GM12878 (cell line): ENCODE data around the gene KIDINS220. TPM values are rescaled to one million over a fixed set of nuclear protein-coding genes. Genes with fewer than 3 reads are reported as not detected.

Experiments used
- ATAC-seq: fragments of 200-7000 bp; cut with Tn5 transposase; 3 replicates; pipeline ENCODE4 v1.9.1; 2020; ENCODE audit warnings: mild to moderate bottlenecking, moderate library complexity
- BruUV-seq: library from RNA; stranded (reverse); fragments of 400-500 nt; replicated peaks from 2 replicates; lab custom pipeline; 2021; lab: Mats Ljungman, UMichigan
- CTCF ChIA-PET: fragments of 300-600 bp; sonication (Branson Sonifier 250); formaldehyde crosslinking; extraction: SDS; loops from one replicate; lab custom pipeline; 2021; ENCODE audit warnings: inconsistent platforms; lab: Yijun Ruan, JAX
- POLR2A ChIA-PET: fragments of 350-600 bp; formaldehyde crosslinking; extraction: SDS; loops from one replicate; lab custom pipeline; 2021; ENCODE audit warnings: inconsistent platforms; lab: Charles Lee
- RAD21 ChIA-PET: fragments of 300-600 bp; sonication (Branson Sonifier 250); formaldehyde crosslinking; loops from one replicate; lab custom pipeline; 2023; ENCODE audit warnings: antibody characterized with exemption; ENCODE audit not compliant: unreplicated experiment; lab: Charles Lee
- SMC1A ChIA-PET: fragments of 300-600 bp; sonication (Branson Sonifier 250); formaldehyde crosslinking; loops from one replicate; lab custom pipeline; 2023; ENCODE audit not compliant: unreplicated experiment, uncharacterized antibody; lab: Charles Lee
- DNase-seq: peaks from one replicate; pipeline ENCODE4 v3.0.0-alpha.2; 2011; ENCODE audit warnings: low read depth, low spot score
- FAIRE-seq: peaks from 3 replicates; lab custom pipeline; 2011; peaks lifted over from hg19 to GRCh38; lab: Jason Lieb, UNC
- H2AFZ ChIP-seq: 2 replicates; pipeline ENCODE4 v1.6.0; 2011; ENCODE audit warnings: low read depth, low read length, control low read depth; ENCODE audit not compliant: control insufficient read depth
- H3K27ac ChIP-seq: 2 replicates; pipeline ENCODE4 v1.5.1; 2011; ENCODE audit warnings: control low read depth; ENCODE audit not compliant: control insufficient read depth, insufficient read depth
- H3K27me3 ChIP-seq, 2 experiments: replicated peaks in 1 of 2; 2 replicates each; pipeline versions ENCODE4 v1.6.0 to v1.6.1; 2011; ENCODE audit warnings: low read length in 1 of 2; ENCODE audit not compliant: control insufficient read depth in 2 of 2, insufficient read depth in 2 of 2
- H3K36me3 ChIP-seq, 2 experiments: 2 replicates each; pipeline ENCODE4 v1.5.1; 2011; ENCODE audit warnings: low read length in 1 of 2; ENCODE audit not compliant: control insufficient read depth in 2 of 2, insufficient read depth in 2 of 2
- H3K4me1 ChIP-seq: 2 replicates; pipeline ENCODE4 v1.6.1; 2011; ENCODE audit warnings: mild to moderate bottlenecking, low read length, moderate library complexity, mixed read lengths; ENCODE audit not compliant: control insufficient read depth, insufficient read depth
- H3K4me2 ChIP-seq: 2 replicates; pipeline ENCODE4 v1.6.0; 2011; ENCODE audit warnings: control low read depth; ENCODE audit not compliant: control insufficient read depth, insufficient read depth
- H3K4me3 ChIP-seq: fragments of 200-600 bp; sonication (generic); 2 replicates; pipeline ENCODE4 v1.5.1; 2016
- H3K79me2 ChIP-seq: 2 replicates; pipeline ENCODE4 v1.6.0; 2011; ENCODE audit warnings: low read length; ENCODE audit not compliant: control insufficient read depth, insufficient read depth
- H3K9ac ChIP-seq: 2 replicates; pipeline ENCODE4 v1.8.0; 2011; ENCODE audit warnings: low read length, control low read depth, mixed read lengths; ENCODE audit not compliant: control insufficient read depth, insufficient read depth
- H3K9me3 ChIP-seq: replicated peaks from 3 replicates; pipeline ENCODE4 v1.5.1; 2011; ENCODE audit warnings: mild to moderate bottlenecking, low read length; ENCODE audit not compliant: control insufficient read depth, insufficient read depth
- H4K20me1 ChIP-seq: 2 replicates; pipeline ENCODE4 v1.6.0; 2011; ENCODE audit not compliant: control insufficient read depth, insufficient read depth
- IKZF2 ChIP-seq, 2 experiments: fragments of 450-650 bp; IDR thresholded peaks; 2 replicates each; pipeline ENCODE4 v1.6.1; 2017; ENCODE audit warnings: mild to moderate bottlenecking in 2 of 2, moderate library complexity in 2 of 2
- LARP7 ChIP-seq: fragments of 450-650 bp; IDR thresholded peaks from 2 replicates; pipeline ENCODE4 v1.6.1; 2017; ENCODE audit warnings: mild to moderate bottlenecking
- MEF2B ChIP-seq: fragments of 450-650 bp; IDR thresholded peaks from 2 replicates; pipeline ENCODE4 v1.6.1; 2018; ENCODE audit warnings: mild to moderate bottlenecking, moderate library complexity; ENCODE audit not compliant: partially characterized antibody, poor library complexity, severe bottlenecking
- MTA2 ChIP-seq: fragments of 450-650 bp; IDR thresholded peaks from 2 replicates; pipeline ENCODE4 v1.6.1; 2016; ENCODE audit warnings: low read depth, mild to moderate bottlenecking, moderate library complexity
- SMAD1 ChIP-seq: fragments of 450-650 bp; IDR thresholded peaks from 2 replicates; pipeline ENCODE4 v1.6.1; 2018; ENCODE audit warnings: mild to moderate bottlenecking, low read depth; ENCODE audit not compliant: partially characterized antibody
- TARDBP ChIP-seq: IDR thresholded peaks from 2 replicates; pipeline ENCODE4 v1.6.1; 2016; ENCODE audit warnings: borderline replicate concordance
- WGBS: methylation state at CpG from one replicate; pipeline ENCODE4 v1.1.6; 2016; ENCODE audit warnings: low lambda C conversion rate; ENCODE audit not compliant: insufficient replicate concordance, insufficient coverage; ENCODE audit errors: missing lambda C conversion rate; 5-methylcytosine and 5-hydroxymethylcytosine counted together
- in situ Hi-C: fragments of 300-500 bp; cut with MboI; formaldehyde crosslinking; loops from 9 replicates; pipeline ENCODE4 v1.14.3; 2018; ENCODE audit warnings: mixed read lengths
- intact Hi-C: fragments of 100-400 bp; cut with micrococcal nuclease; formaldehyde crosslinking; loops from one replicate; pipeline ENCODE4 v1.14.2; 2022; ENCODE audit not compliant: unreplicated experiment
- polyA plus RNA-seq, 11 experiments: library from polyadenylated mRNA; depleted of rRNA in 4 of 11; unstranded in 6 of 11; stranded (reverse) in 5 of 11; fragments of >200 nt; fragmentation: Nextera tagmentation in 4 of 11; fragmentation: Illumina TruSeq in 1 of 11; extraction: Ambion mirVana in 4 of 11; extraction: Trizol in 1 of 11; gene quantifications; 1 replicate in 1 of 11; 2 replicates in 10 of 11; pipeline versions ENCODE4 v1.2.1 to v1.2.3, GENCODE V29; 2011 to 2016; ENCODE audit warnings: inconsistent platforms in 2 of 11, missing spikeins in 2 of 11, low read depth in 1 of 11
- total RNA-seq, 4 experiments: library from RNA; depleted of rRNA in 3 of 4; stranded (reverse); fragments of >200 nt in 3 of 4; fragmentation: Illumina TruSeq in 1 of 4; extraction: Trizol in 1 of 4; gene quantifications; 2 replicates each; pipeline versions ENCODE4 v1.2.1 to v1.2.3, GENCODE V29; 2013 to 2021
- TF ChIP-seq, protein P1 (sequence below): fragments of 450-650 bp; IDR thresholded peaks from 2 replicates; pipeline ENCODE4 v1.6.1; 2017; ENCODE audit warnings: mild to moderate bottlenecking, low read depth, inconsistent platforms; ENCODE audit not compliant: poor library complexity, severe bottlenecking

The KIDINS220 gene
- total and polyA plus RNA-seq, 10 of the 15 experiments (the other 5 are each of a cell fraction or from before 2014, with no cell fraction given) = 6.0 to 31.2 (median 16.0) TPM

DNA sequence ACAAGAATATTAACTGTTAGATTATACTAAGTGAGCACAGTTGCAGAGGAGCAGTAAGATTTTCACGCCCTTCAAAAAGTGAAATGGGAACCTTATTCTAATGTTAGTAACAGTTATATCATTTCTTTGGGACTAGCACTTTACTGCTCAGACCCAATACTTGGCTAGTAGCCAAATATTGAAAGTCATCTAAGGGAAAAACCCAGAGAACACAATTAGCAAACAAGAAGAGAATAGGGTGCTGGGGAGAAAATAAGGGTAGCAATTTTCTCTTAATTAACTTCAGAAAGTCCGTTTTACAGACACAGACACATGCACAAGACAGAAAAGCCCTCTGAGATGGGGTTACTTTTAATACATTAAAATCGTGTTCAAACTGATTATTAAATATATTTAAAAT is 83.8 kb downstream of the KIDINS220 start:
- Histone ChIP-seq H3K79me2 (no peaks in the 10 kb centered on the region), H3K4me1 (peaks cover 18% of the 10 kb centered on the region), H3K4me2 (no peak overlapping the region), H3K27me3 (no peaks in the 10 kb centered on the region), H3K4me3 (no peak overlapping the region), H2AFZ (no peak overlapping the region), H3K36me3 (peaks cover 0 to 1% of the 10 kb centered on the region in 2 experiments; a peak in 3 of 4 replicates), H3K9me3 (no peaks in the 10 kb centered on the region; the same call in 2 of the 3 replicates), H3K27ac (no peak overlapping the region), H3K9ac (no peak overlapping the region), H4K20me1 (no peaks in the 10 kb centered on the region)
- SMC1A ChIA-PET = interaction anchor here (0.9 to 1.7 kb wide), 10 partner anchors 8 to 1326 kb away, joined by 3 to 10 read pairs (median 3); no protein-coding TSS in a partner anchor
- in situ Hi-C loops (no loop called here), intact Hi-C loops (loop anchor here (10.0 kb wide), 1 partner anchor 269 kb away; no protein-coding TSS in a partner anchor)
- CTCF ChIA-PET = interaction anchor here (0.6 to 1.6 kb wide), 3 partner anchors 10 to 1158 kb away, joined by 3 to 4 read pairs (median 3); no protein-coding TSS in a partner anchor
- POLR2A ChIA-PET = interaction anchor here (0.6 kb wide), 1 partner anchor 764 kb away, joined by 5 read pairs; no protein-coding TSS in a partner anchor
- RAD21 ChIA-PET = interaction anchor here (0.7 to 1.3 kb wide), 5 partner anchors 66 to 500 kb away, joined by 3 to 5 read pairs (median 3); partner anchors contain the start of gene ID2
- FAIRE-seq (no peak), ATAC-seq (peak; percentile 88), DNase-seq (peak; percentile 19)
- 43% methylated on average over 3 of the region's 3 CpGs for WGBS
- no TSS peak for BruUV-seq
- TF ChIP-seq IKZF2 (IDR thresholded peaks at IDR 0.05) (no peak; a peak in 1 of 4 replicates), MEF2B (peak; percentile 24), LARP7 (no peak), MTA2 (peak; percentile 63), SMAD1 (peak; percentile 99), TARDBP (no peak)
- TF ChIP-seq, protein P1, sequence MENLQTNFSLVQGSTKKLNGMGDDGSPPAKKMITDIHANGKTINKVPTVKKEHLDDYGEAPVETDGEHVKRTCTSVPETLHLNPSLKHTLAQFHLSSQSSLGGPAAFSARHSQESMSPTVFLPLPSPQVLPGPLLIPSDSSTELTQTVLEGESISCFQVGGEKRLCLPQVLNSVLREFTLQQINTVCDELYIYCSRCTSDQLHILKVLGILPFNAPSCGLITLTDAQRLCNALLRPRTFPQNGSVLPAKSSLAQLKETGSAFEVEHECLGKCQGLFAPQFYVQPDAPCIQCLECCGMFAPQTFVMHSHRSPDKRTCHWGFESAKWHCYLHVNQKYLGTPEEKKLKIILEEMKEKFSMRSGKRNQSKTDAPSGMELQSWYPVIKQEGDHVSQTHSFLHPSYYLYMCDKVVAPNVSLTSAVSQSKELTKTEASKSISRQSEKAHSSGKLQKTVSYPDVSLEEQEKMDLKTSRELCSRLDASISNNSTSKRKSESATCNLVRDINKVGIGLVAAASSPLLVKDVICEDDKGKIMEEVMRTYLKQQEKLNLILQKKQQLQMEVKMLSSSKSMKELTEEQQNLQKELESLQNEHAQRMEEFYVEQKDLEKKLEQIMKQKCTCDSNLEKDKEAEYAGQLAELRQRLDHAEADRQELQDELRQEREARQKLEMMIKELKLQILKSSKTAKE = peak; percentile 89
